K562 (cell line): ENCODE data around the gene TMX3. TPM values are rescaled to one million over a fixed set of nuclear protein-coding genes. Genes with fewer than 3 reads are reported as not detected.

Experiments
- ATAC-seq: fragments of 200-7000 bp; cut with Tn5 transposase; 3 replicates; pipeline ENCODE4 v1.9.1; 2020; ENCODE audit warnings: moderate library complexity
- BruUV-seq: library from RNA; stranded (reverse); fragments of 400-500 nt; replicated peaks from 2 replicates; lab custom pipeline; 2021; lab: Mats Ljungman, UMichigan
- CTCF ChIA-PET: fragments of 300-600 bp; formaldehyde crosslinking; extraction: SDS; loops from one replicate; lab custom pipeline; 2021; ENCODE audit warnings: low intra/inter-chr PET ratio; lab: Yijun Ruan, JAX
- POLR2A ChIA-PET: fragments of 300-600, 350-650 bp; sonication (Branson Sonifier 250); formaldehyde crosslinking; extraction: SDS; loops from one replicate; lab custom pipeline; 2021; ENCODE audit warnings: antibody characterized with exemption, inconsistent platforms; lab: Yijun Ruan, JAX
- DNase-seq, 4 experiments: peaks; one replicate each; pipeline versions ENCODE4 v3.0.0 to v3.0.0-alpha.2; 2011 to 2018; ENCODE audit warnings: low spot score in 3 of 4, mixed read lengths in 3 of 4; ENCODE audit errors: extremely low read depth in 1 of 4
- FAIRE-seq: peaks from 2 replicates; lab custom pipeline; 2011; peaks lifted over from hg19 to GRCh38; lab: Jason Lieb, UNC
- H2AFZ ChIP-seq: 2 replicates; pipeline ENCODE4 v1.6.0; 2011; ENCODE audit warnings: low read depth, low read length, control low read depth, inconsistent platforms
- H3K27ac ChIP-seq: fragments of 200-600 bp; 3 replicates; pipeline ENCODE4 v1.8.0; 2011; ENCODE audit warnings: low read depth, mild to moderate bottlenecking, control low read depth, inconsistent platforms, low read length, moderate library complexity, mixed read lengths; ENCODE audit errors: extremely low read depth
- H3K27me3 ChIP-seq, 2 experiments: fragments of 300-600 bp in 1 of 2; 2 replicates in 1 of 2; 3 replicates in 1 of 2; pipeline versions ENCODE4 v1.6.0 to v1.8.0; 2011; ENCODE audit warnings: inconsistent platforms in 2 of 2, low read length in 2 of 2, mild to moderate bottlenecking in 1 of 2, mixed read lengths in 1 of 2, moderate library complexity in 1 of 2; ENCODE audit not compliant: control insufficient read depth in 2 of 2, insufficient read depth in 2 of 2
- H3K36me3 ChIP-seq: fragments of 300-600 bp; 3 replicates; pipeline ENCODE4 v1.8.0; 2011; ENCODE audit warnings: mild to moderate bottlenecking, low read length, inconsistent platforms; ENCODE audit not compliant: control insufficient read depth, insufficient read depth
- H3K4me1 ChIP-seq, 2 experiments: fragments of 200-600 bp in 1 of 2; replicated peaks in 1 of 2; 2 replicates in 1 of 2; 3 replicates in 1 of 2; pipeline versions ENCODE4 v1.5.1 to v1.8.0; 2011; ENCODE audit warnings: inconsistent platforms in 2 of 2, low read length in 2 of 2, mild to moderate bottlenecking in 1 of 2, mixed read lengths in 1 of 2, moderate library complexity in 1 of 2; ENCODE audit not compliant: control insufficient read depth in 2 of 2, insufficient read depth in 2 of 2
- H3K4me2 ChIP-seq: 2 replicates; pipeline ENCODE4 v1.6.1; 2011; ENCODE audit warnings: low read length, control low read depth, inconsistent platforms, mixed read lengths; ENCODE audit not compliant: insufficient read depth
- H3K4me3 ChIP-seq: fragments of 200-600 bp; sonication (generic), shearing (Covaris generic); 2 replicates; pipeline ENCODE4 v1.5.1; 2016; ENCODE audit warnings: control low read depth, inconsistent platforms
- H3K79me2 ChIP-seq: fragments of 200-600 bp; 3 replicates; pipeline ENCODE4 v1.8.0; 2011; ENCODE audit warnings: low read length, inconsistent platforms; ENCODE audit not compliant: control insufficient read depth, insufficient read depth
- H3K9ac ChIP-seq, 2 experiments: 2 replicates each; pipeline versions ENCODE4 v1.6.0 to v1.6.1; 2011; ENCODE audit warnings: low read depth in 2 of 2, low read length in 2 of 2, control low read depth in 1 of 2, inconsistent platforms in 1 of 2, mild to moderate bottlenecking in 1 of 2, mixed read lengths in 1 of 2; ENCODE audit not compliant: insufficient read depth in 1 of 2
- H3K9me1 ChIP-seq: one replicate; pipeline ENCODE4 v1.6.0; 2011; ENCODE audit warnings: inconsistent platforms, mild to moderate bottlenecking, low read length, moderate library complexity; ENCODE audit not compliant: control insufficient read depth, insufficient read depth
- H3K9me3 ChIP-seq: replicated peaks from 2 replicates; pipeline ENCODE4 v1.5.1; 2011; ENCODE audit warnings: low read depth, low read length, inconsistent platforms; ENCODE audit not compliant: control insufficient read depth, insufficient read depth
- H4K20me1 ChIP-seq: replicated peaks from 2 replicates; pipeline ENCODE4 v1.6.1; 2011; ENCODE audit warnings: low read length, inconsistent platforms, mixed read lengths; ENCODE audit not compliant: control insufficient read depth, insufficient read depth
- DMBX1 ChIP-seq: fragments of 250-450 bp; sonication (Bioruptor Pico); IDR thresholded peaks from 2 replicates; pipeline ENCODE4 v1.8.0; 2022; ENCODE audit warnings: inconsistent platforms, mild to moderate bottlenecking, moderate library complexity, borderline replicate concordance
- PHF21A ChIP-seq: fragments of 450-650 bp; IDR thresholded peaks from 2 replicates; pipeline ENCODE4 v1.6.1; 2017; ENCODE audit warnings: low read depth, borderline replicate concordance
- RBM17 ChIP-seq: fragments of 200-400 bp; formaldehyde crosslinking; IDR thresholded peaks from 2 replicates; pipeline ENCODE4 v1.6.1; 2017; ENCODE audit warnings: low read depth, mild to moderate bottlenecking, low read length, borderline replicate concordance
- SLC30A9 ChIP-seq: fragments of 250-450 bp; sonication (Bioruptor Pico); IDR thresholded peaks from 2 replicates; pipeline ENCODE4 v1.8.0; 2022; ENCODE audit warnings: mild to moderate bottlenecking, moderate library complexity
- STAT5A ChIP-seq: IDR thresholded peaks from 2 replicates; pipeline ENCODE4 v1.6.1; 2012; ENCODE audit warnings: low read length, inconsistent platforms, borderline replicate concordance
- TAL1 ChIP-seq: fragments of 450-650 bp; IDR thresholded peaks from 2 replicates; pipeline ENCODE4 v1.6.1; 2016; ENCODE audit warnings: mild to moderate bottlenecking
- ZNF143 ChIP-seq: sonication (generic); formaldehyde crosslinking; IDR thresholded peaks from 2 replicates; pipeline ENCODE4 v1.9.0; 2022; ENCODE audit warnings: mild to moderate bottlenecking, missing genetic modification reagents
- ZNF584 ChIP-seq: fragments of 200-800 bp; sonication (Bioruptor generic); IDR thresholded peaks from 2 replicates; pipeline ENCODE4 v1.6.1; 2016; ENCODE audit warnings: low read depth, mild to moderate bottlenecking, missing genetic modification characterization, missing compliant biosample characterization
- WGBS: fragments of 100-300 bp; shearing (Covaris generic); methylation state at CpG from one replicate; pipeline ENCODE4 v1.1.6; 2016; ENCODE audit warnings: low coverage, mixed read lengths; ENCODE audit not compliant: insufficient coverage; ENCODE audit errors: missing lambda C conversion rate; 5-methylcytosine and 5-hydroxymethylcytosine counted together
- in situ Hi-C: fragments of 300-500 bp; cut with MboI; formaldehyde crosslinking; loops from 4 replicates; pipeline ENCODE4 v1.15.0; 2018; ENCODE audit warnings: inconsistent platforms, mixed read lengths
- intact Hi-C: fragments of 100-400 bp; cut with micrococcal nuclease; formaldehyde crosslinking; loops from 2 replicates; pipeline ENCODE4 v1.14.2; 2022
- polyA plus RNA-seq, 8 experiments: library from polyadenylated mRNA; depleted of rRNA in 4 of 8; stranded (reverse) in 5 of 8; unstranded in 3 of 8; fragments of >200 nt; fragmentation: Nextera tagmentation in 2 of 8; fragmentation: Illumina TruSeq in 1 of 8; extraction: Ambion mirVana in 2 of 8; extraction: Trizol in 1 of 8; gene quantifications; 2 replicates each; pipeline versions ENCODE4 v1.2.1 to v1.2.3, GENCODE V29; 2011 to 2014; ENCODE audit warnings: inconsistent platforms in 1 of 8, missing spikeins in 1 of 8
- total RNA-seq, 7 experiments: library from RNA; depleted of rRNA in 6 of 7; stranded (reverse); fragments of >200 nt in 6 of 7; fragmentation: Illumina TruSeq in 2 of 7; extraction: Trizol in 2 of 7; gene quantifications; 2 replicates each; pipeline versions ENCODE4 v1.2.1 to v1.2.3, GENCODE V29; 2011 to 2021; ENCODE audit warnings: low replicate concordance in 1 of 7
- TF ChIP-seq, protein P1 (sequence below): sonication (generic); formaldehyde crosslinking; IDR thresholded peaks from 2 replicates; pipeline ENCODE4 v1.8.1; 2023; ENCODE audit warnings: mild to moderate bottlenecking, missing genetic modification reagents

Gene TMX3
- total and polyA plus RNA-seq, 9 of the 15 experiments (the other 6 are each of a cell fraction or from before 2014, with no cell fraction given) = 13.2 to 40.5 (median 20.7) TPM

DNA sequence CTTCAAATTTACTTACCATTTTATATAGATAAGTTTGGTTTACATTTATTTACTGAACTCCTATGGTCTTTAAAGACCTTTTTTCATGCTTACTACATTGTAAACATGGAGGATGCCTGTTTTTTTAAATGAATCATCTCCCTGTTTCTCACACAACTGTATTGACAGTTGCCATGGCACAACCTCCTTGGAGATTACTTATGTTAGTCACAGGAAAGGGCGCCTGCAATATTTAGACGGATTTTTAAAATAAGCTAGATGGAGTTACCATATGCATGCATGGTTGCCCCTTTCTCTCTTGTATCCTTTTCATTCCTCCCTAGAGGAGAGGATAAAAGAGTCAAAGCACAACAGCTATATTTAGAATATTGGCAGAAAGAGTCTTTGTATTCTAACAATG is 48.2 kb upstream of the TMX3 start:
- Histone ChIP-seq H3K9me3 (0 out of 2 replicates have a peak, but pooled peaks cover 1% of the 10 kb centered on the region), H3K9me1 (no peaks in the 10 kb centered on the region), H3K36me3 (no peaks in the 10 kb centered on the region), H3K4me3 (no peak overlapping the region), H4K20me1 (no peaks in the 10 kb centered on the region), H3K27me3 (no peaks in the 10 kb centered on the region), H3K4me2 (no peak overlapping the region), H3K9ac (no peak overlapping the region), H3K27ac (no peak overlapping the region), H2AFZ (no peak overlapping the region), H3K79me2 (no peaks in the 10 kb centered on the region), H3K4me1 (no peaks in the 10 kb centered on the region)
- TF ChIP-seq RBM17 (no peak), SLC30A9 (CRISPR knock-in tag) (no peak), TAL1 (no peak), PHF21A (no peak), DMBX1 (CRISPR knock-in tag) (no peak), STAT5A (no peak), ZNF584 (CRISPR knock-in tag) (no peak), ZNF143 (CRISPR knock-in tag) (no peak)
- TF ChIP-seq, protein P1, sequence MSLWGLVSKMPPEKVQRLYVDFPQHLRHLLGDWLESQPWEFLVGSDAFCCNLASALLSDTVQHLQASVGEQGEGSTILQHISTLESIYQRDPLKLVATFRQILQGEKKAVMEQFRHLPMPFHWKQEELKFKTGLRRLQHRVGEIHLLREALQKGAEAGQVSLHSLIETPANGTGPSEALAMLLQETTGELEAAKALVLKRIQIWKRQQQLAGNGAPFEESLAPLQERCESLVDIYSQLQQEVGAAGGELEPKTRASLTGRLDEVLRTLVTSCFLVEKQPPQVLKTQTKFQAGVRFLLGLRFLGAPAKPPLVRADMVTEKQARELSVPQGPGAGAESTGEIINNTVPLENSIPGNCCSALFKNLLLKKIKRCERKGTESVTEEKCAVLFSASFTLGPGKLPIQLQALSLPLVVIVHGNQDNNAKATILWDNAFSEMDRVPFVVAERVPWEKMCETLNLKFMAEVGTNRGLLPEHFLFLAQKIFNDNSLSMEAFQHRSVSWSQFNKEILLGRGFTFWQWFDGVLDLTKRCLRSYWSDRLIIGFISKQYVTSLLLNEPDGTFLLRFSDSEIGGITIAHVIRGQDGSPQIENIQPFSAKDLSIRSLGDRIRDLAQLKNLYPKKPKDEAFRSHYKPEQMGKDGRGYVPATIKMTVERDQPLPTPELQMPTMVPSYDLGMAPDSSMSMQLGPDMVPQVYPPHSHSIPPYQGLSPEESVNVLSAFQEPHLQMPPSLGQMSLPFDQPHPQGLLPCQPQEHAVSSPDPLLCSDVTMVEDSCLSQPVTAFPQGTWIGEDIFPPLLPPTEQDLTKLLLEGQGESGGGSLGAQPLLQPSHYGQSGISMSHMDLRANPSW (CRISPR knock-in tag) = no peak
- CTCF ChIA-PET = no interaction called here
- 0% methylated on average over 2 of the region's 2 CpGs for WGBS
- BruUV-seq = no TSS peak
- ATAC-seq = no peak
- no peak for DNase-seq
- intact Hi-C loops = no loop called here
- POLR2A ChIA-PET = no interaction called here
- in situ Hi-C loops = no loop called here
- FAIRE-seq = no peak
